ENCODE data around the gene CLIC4.

The CLIC4 gene

DNA sequence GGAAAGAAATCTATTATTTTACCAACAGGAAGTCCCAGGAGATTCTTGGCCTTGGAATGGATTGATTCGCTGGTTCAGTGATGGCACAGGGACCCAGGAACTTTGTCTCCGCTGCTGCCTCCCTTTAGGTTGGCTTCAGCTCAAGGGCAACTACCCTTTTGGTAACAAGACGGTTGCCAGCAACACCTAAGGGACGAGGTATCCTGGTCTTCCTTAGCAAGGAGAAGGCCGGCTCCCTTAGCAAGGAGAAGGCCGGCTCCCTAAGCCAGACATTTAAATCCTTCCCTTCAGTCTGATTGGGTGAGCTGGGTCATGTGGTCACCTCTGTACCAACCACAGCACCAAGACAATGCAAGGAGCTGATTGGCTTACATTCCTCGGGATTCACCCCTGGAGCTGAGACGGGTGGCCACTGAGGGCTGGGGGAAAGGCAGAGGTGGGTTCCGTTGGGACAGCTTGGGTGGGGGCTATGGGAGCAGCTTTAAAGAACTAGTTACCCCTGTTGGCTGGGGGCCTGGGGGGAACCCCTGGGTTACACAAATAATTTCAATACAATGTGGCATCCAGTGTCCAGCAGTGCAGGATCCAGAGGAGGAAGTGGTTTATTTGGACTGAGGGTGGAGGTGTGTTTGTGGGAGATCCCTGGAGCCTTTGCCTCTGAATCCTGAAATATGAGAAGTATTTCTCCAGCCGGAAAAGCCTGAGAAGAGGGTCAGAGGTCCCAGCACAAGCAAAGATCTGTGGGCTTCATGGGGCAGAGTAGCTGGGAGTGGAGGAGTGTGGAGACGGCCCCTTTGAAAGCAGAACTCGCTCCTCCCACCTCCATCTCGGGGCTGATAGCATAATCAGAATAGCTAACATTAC is 20.7 kb upstream of the CLIC4 start:
- DNase-seq: no peak

GRCh38 chr1:24725209-24725651 is 20.0 kb upstream of the CLIC4 start:
- TF ChIP-seq, protein P1, sequence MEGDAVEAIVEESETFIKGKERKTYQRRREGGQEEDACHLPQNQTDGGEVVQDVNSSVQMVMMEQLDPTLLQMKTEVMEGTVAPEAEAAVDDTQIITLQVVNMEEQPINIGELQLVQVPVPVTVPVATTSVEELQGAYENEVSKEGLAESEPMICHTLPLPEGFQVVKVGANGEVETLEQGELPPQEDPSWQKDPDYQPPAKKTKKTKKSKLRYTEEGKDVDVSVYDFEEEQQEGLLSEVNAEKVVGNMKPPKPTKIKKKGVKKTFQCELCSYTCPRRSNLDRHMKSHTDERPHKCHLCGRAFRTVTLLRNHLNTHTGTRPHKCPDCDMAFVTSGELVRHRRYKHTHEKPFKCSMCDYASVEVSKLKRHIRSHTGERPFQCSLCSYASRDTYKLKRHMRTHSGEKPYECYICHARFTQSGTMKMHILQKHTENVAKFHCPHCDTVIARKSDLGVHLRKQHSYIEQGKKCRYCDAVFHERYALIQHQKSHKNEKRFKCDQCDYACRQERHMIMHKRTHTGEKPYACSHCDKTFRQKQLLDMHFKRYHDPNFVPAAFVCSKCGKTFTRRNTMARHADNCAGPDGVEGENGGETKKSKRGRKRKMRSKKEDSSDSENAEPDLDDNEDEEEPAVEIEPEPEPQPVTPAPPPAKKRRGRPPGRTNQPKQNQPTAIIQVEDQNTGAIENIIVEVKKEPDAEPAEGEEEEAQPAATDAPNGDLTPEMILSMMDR (IDR thresholded peaks at IDR 0.05; ENCODE audit: low read depth, low read length): no peak
- no peak overlapping the region for H3K27ac ChIP-seq

More for the DNA sequence above, 20.7 kb upstream of the CLIC4 start:
- TF ChIP-seq, protein P1 (IDR thresholded peaks at IDR 0.05; ENCODE audit: low read depth, low read length): no peak
- Histone ChIP-seq H3K27ac (no peak overlapping the region), H3K36me3 (no peaks in the 10 kb centered on the region), H3K27me3 (ENCODE audit: insufficient read depth, low read depth, severe bottlenecking) (no peaks in the 10 kb centered on the region), H3K9me3 (ENCODE audit: severe bottlenecking) (no peaks in the 10 kb centered on the region), H3K4me3 (ENCODE audit: low read depth, low read length) (no peak overlapping the region)

DNA sequence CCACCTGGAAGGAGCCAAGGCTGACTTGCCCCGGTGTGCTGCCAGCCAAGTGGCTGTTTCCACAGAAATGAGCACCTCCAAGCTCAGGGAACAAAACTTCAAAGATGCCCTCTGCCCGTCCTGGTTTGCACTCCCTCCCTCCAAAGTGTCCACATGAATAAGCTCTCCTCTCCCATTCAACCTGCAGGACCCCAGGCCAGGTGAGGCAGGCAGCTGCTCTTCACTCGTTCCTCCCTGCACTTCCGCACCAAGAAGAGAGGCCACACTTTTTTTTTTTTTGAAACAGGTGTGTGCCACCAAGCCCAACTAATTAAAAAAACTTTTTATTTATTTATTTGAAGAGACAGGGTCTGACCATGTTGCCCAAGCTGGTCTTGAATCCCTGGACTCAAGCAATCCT is 18.5 kb upstream of the CLIC4 start:
- TF ChIP-seq, protein P1 (IDR thresholded peaks at IDR 0.05; ENCODE audit: low read depth, low read length): no peak
- DNase-seq: no peak
- Histone ChIP-seq H3K36me3 (no peaks in the 10 kb centered on the region), H3K9me3 (ENCODE audit: severe bottlenecking) (no peaks in the 10 kb centered on the region), H3K4me3 (ENCODE audit: low read depth, low read length) (no peak overlapping the region), H3K27ac (no peak overlapping the region), H3K27me3 (ENCODE audit: insufficient read depth, low read depth, severe bottlenecking) (no peaks in the 10 kb centered on the region)

More at GRCh38 chr1:24725209-24725651, 20.0 kb upstream of the CLIC4 start:
- DNase-seq: no peak
- no peaks in the 10 kb centered on the region for H3K27me3 ChIP-seq (ENCODE audit: insufficient read depth, low read depth, severe bottlenecking)
- no peaks in the 10 kb centered on the region for H3K9me3 ChIP-seq (ENCODE audit: severe bottlenecking)
- H3K4me3 ChIP-seq (ENCODE audit: low read depth, low read length): no peak overlapping the region
- no peaks in the 10 kb centered on the region for H3K36me3 ChIP-seq

- DNase-seq: no peak
- H3K27ac ChIP-seq: no peak overlapping the region
- H3K9me3 ChIP-seq (ENCODE audit: severe bottlenecking): no peaks in the 10 kb centered on the region
- TF ChIP-seq, protein P1 (IDR thresholded peaks at IDR 0.05; ENCODE audit: low read depth, low read length): no peak
- H3K27me3 ChIP-seq (ENCODE audit: insufficient read depth, low read depth, severe bottlenecking): no peaks in the 10 kb centered on the region
- no peaks in the 10 kb centered on the region for H3K36me3 ChIP-seq
- H3K4me3 ChIP-seq (ENCODE audit: low read depth, low read length): no peak overlapping the region
Observed at GRCh38 chr1:24727501-24728216, 17.6 kb upstream of the CLIC4 start.

DNA sequence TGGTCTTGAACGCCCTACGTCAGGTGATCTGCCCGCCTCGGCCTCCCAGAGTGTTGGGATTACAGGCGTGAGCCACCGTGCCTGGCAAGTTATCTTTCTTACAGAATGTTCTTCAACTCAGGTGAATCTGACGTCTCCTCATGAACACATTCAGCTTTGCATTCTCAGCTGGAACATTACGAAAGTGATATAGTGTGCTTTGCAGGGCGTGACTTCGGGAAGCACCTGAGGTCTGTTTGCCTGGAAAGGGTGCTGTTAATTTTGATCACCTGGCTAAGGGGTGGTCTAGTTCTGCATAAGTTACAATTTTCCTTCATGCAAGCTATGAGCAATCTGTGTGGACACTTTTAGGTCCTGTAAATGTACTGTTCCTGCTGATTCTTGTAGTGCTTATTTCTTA is 16.3 kb upstream of the CLIC4 start:
- TF ChIP-seq, protein P1 (IDR thresholded peaks at IDR 0.05; ENCODE audit: low read depth, low read length): no peak
- no peak for DNase-seq
- H3K4me3 ChIP-seq (ENCODE audit: low read depth, low read length): no peak overlapping the region
- H3K27me3 ChIP-seq (ENCODE audit: insufficient read depth, low read depth, severe bottlenecking): no peaks in the 10 kb centered on the region
- no peaks in the 10 kb centered on the region for H3K36me3 ChIP-seq
- no peak overlapping the region for H3K27ac ChIP-seq
- H3K9me3 ChIP-seq (ENCODE audit: severe bottlenecking): no peaks in the 10 kb centered on the region

Measured in WERI-Rb-1 (cell line).